ENCODE measurements around the gene ABTB1.

GRCh38 chr3:127691974-127692373 lies 19.2 kb downstream of the ABTB1 start:
- TF ChIP-seq CTCF (conservative IDR thresholded peaks at IDR 0.05 in 1 of 2, IDR thresholded peaks at IDR 0.05 in 1 of 2; ENCODE audit: low read depth in 1 of 2, low read length in 2 of 2) (no peak), EZH2 (IDR thresholded peaks at IDR 0.05; ENCODE audit: low read length, missing control alignments) (no peak)

All from fibroblast of lung (primary cell).